Chondrocyte (in vitro differentiated cells): ENCODE data around the gene ZNF165. TPM values are rescaled to one million over a fixed set of nuclear protein-coding genes. Genes with fewer than 3 reads are reported as not detected.

ENCODE experiments used
- DNase-seq: peaks from one replicate; pipeline ENCODE4 v3.0.0; 2021; ENCODE audit warnings: mixed read lengths, low spot score
- H3K27ac Mint-ChIP-seq: one replicate; pipeline ENCODE4 v1.8.0; 2021; ENCODE audit warnings: mild to moderate bottlenecking, moderate library complexity, mixed read lengths; ENCODE audit not compliant: unreplicated experiment
- H3K27me3 Mint-ChIP-seq: 2 replicates; pipeline ENCODE4 v1.8.0; 2021; ENCODE audit warnings: low read depth, mixed read lengths
- H3K36me3 Mint-ChIP-seq: 2 replicates; pipeline ENCODE4 v1.8.0; 2021; ENCODE audit warnings: low read depth, mixed read lengths
- H3K4me1 Mint-ChIP-seq: 2 replicates; pipeline ENCODE4 v1.8.0; 2021; ENCODE audit warnings: low read depth, mild to moderate bottlenecking, mixed read lengths
- H3K4me3 Mint-ChIP-seq: one replicate; pipeline ENCODE4 v1.8.0; 2021; ENCODE audit warnings: mild to moderate bottlenecking, moderate library complexity, mixed read lengths; ENCODE audit not compliant: unreplicated experiment
- H3K9me3 Mint-ChIP-seq: 2 replicates; pipeline ENCODE4 v1.8.0; 2021; ENCODE audit warnings: low read depth, mixed read lengths
- total RNA-seq: library from RNA; stranded (reverse); gene quantifications from 3 replicates; pipeline ENCODE4 v1.2.1, GENCODE V29; 2021
- TF ChIP-seq, protein P1 (sequence below): fragments of 200-600 bp; sonication (generic); IDR thresholded peaks from 2 replicates; pipeline ENCODE4 v1.5.0; 2021; ENCODE audit warnings: antibody characterized with exemption, mild to moderate bottlenecking, moderate library complexity

Gene ZNF165
- total RNA-seq, 1 donor from 2014 or later: 0.25 TPM

DNA sequence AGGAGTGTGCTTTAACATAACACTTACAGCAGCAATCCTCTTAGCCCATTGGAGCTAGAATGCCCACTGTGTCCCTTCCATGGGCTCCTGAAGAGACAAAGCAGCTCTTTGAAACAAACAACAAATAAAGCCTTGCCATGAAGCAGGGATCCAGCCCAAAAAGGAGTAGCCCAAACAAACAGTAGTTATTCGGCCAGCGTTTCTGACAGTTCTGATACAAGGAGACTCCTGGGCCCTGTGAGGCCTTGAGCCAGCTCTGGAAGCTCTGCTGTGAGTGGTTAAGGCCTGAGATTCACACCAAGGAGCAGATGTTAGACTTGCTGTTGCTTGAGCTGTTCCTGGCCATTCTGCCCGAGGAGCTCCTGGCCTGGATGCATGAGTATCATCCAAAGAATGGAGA lies 27.1 kb downstream of the ZNF165 start:
- Mint-ChIP-seq H3K4me3 (no peak overlapping the region), H3K27me3 (no peaks in the 10 kb centered on the region), H3K36me3 (peaks cover 2% of the 10 kb centered on the region), H3K27ac (no peak overlapping the region), H3K9me3 (no peaks in the 10 kb centered on the region), H3K4me1 (peaks cover 10% of the 10 kb centered on the region)
- TF ChIP-seq, protein P1, sequence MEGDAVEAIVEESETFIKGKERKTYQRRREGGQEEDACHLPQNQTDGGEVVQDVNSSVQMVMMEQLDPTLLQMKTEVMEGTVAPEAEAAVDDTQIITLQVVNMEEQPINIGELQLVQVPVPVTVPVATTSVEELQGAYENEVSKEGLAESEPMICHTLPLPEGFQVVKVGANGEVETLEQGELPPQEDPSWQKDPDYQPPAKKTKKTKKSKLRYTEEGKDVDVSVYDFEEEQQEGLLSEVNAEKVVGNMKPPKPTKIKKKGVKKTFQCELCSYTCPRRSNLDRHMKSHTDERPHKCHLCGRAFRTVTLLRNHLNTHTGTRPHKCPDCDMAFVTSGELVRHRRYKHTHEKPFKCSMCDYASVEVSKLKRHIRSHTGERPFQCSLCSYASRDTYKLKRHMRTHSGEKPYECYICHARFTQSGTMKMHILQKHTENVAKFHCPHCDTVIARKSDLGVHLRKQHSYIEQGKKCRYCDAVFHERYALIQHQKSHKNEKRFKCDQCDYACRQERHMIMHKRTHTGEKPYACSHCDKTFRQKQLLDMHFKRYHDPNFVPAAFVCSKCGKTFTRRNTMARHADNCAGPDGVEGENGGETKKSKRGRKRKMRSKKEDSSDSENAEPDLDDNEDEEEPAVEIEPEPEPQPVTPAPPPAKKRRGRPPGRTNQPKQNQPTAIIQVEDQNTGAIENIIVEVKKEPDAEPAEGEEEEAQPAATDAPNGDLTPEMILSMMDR: no peak
- DNase-seq: no peak

DNA sequence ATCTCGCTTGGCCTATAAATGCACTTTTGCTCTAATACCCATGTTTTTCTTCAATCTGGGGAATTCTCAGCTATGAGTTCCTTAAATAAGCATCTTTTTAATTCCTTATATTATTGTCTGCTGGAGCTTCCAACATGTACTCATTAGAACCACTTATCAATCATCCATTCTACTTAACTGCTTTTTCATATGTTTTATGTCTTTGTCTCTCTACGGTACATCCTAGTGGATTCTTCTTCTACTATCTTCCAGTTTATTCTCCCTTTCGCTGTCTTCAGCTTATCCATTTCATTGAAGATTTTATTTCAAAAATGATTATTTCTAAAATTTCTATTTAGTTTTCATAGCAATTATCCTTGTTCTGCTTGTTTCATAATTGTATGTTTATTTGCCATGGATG lies 31.6 kb downstream of the ZNF165 start:
- no peaks in the 10 kb centered on the region for H3K4me1 Mint-ChIP-seq
- H3K27ac Mint-ChIP-seq: no peak overlapping the region
- H3K36me3 Mint-ChIP-seq: peaks cover 26% of the 10 kb centered on the region
- TF ChIP-seq, protein P1: no peak
- no peaks in the 10 kb centered on the region for H3K27me3 Mint-ChIP-seq
- peaks cover 4% of the 10 kb centered on the region for H3K9me3 Mint-ChIP-seq
- DNase-seq: no peak
- H3K4me3 Mint-ChIP-seq: no peak overlapping the region

DNA sequence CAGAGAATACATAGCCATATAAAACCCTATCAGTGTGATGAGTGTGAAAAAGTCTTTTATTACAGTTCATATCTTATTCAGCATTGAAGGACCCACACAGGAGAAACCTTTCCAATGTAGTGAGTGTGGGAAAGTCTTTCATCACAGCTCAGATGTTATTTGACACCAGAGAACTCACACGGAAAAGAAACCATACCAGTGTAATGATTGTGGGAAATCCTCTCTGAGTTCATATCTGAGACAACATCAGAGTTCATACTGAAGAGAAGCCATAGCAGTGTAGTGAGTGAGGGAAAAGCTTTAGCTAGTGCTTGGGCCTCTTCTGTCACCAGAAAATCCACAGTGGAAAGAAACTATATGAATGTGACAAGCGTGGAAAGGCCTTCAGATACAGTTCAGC lies 35.4 kb downstream of the ZNF165 start:
- no peak overlapping the region for H3K27ac Mint-ChIP-seq
- peaks cover 35% of the 10 kb centered on the region for H3K36me3 Mint-ChIP-seq
- no peaks in the 10 kb centered on the region for H3K27me3 Mint-ChIP-seq
- DNase-seq: no peak
- no peaks in the 10 kb centered on the region for H3K4me1 Mint-ChIP-seq
- peaks cover 4% of the 10 kb centered on the region for H3K9me3 Mint-ChIP-seq
- TF ChIP-seq, protein P1: no peak
- no peak overlapping the region for H3K4me3 Mint-ChIP-seq

- Mint-ChIP-seq H3K27ac (no peak overlapping the region), H3K4me3 (no peak overlapping the region), H3K27me3 (no peaks in the 10 kb centered on the region), H3K4me1 (no peaks in the 10 kb centered on the region), H3K36me3 (peaks cover 37% of the 10 kb centered on the region), H3K9me3 (peaks cover 4% of the 10 kb centered on the region)
- no peak for DNase-seq
- TF ChIP-seq, protein P1: peak; percentile 8
Observed at GRCh38 chr6:28117386-28118050, 37.1 kb downstream of the ZNF165 start.

DNA sequence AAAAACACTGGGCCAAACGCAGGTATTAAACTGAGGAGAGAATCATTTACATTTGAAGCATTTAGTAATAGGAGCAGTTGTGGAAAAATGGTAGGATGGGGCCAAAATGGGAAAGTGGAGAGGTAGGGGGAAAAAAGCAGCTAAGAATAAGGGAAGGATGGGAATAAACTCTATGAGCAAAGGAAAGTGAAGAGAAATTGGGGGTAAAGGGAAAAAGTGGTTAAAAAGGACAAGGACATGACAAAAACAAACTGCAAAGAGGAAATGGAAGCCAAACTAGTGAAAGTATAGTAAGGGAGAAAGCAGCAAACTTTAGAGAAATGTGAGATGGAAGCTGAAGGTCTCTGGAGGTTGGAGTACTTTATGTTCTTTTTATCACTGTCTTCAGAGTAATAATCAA lies 37.8 kb downstream of the ZNF165 start:
- Mint-ChIP-seq H3K4me1 (no peaks in the 10 kb centered on the region), H3K9me3 (peaks cover 4% of the 10 kb centered on the region), H3K36me3 (peaks cover 39% of the 10 kb centered on the region)

More for the DNA sequence above, 37.8 kb downstream of the ZNF165 start:
- Mint-ChIP-seq H3K27ac (no peak overlapping the region), H3K4me3 (no peak overlapping the region), H3K27me3 (no peaks in the 10 kb centered on the region)
- TF ChIP-seq, protein P1: no peak
- no peak for DNase-seq
